CD4-positive, alpha-beta T cell treated with Interleukin-4 for 1 hour (primary cell): ENCODE results near the gene D2HGDH.
A peak's percentile ranks its signal among the peaks of the same experiment; 100 is the strongest.

Source experiments
- DNase-seq, 2 donors: peaks; one replicate each; pipeline ENCODE4 v3.0.0-alpha.2; 2020 to 2022

D2HGDH gene

GRCh38 chr2:241810307-241811200 is 76.1 kb downstream of the D2HGDH start:
- DNase-seq: no peak

DNA sequence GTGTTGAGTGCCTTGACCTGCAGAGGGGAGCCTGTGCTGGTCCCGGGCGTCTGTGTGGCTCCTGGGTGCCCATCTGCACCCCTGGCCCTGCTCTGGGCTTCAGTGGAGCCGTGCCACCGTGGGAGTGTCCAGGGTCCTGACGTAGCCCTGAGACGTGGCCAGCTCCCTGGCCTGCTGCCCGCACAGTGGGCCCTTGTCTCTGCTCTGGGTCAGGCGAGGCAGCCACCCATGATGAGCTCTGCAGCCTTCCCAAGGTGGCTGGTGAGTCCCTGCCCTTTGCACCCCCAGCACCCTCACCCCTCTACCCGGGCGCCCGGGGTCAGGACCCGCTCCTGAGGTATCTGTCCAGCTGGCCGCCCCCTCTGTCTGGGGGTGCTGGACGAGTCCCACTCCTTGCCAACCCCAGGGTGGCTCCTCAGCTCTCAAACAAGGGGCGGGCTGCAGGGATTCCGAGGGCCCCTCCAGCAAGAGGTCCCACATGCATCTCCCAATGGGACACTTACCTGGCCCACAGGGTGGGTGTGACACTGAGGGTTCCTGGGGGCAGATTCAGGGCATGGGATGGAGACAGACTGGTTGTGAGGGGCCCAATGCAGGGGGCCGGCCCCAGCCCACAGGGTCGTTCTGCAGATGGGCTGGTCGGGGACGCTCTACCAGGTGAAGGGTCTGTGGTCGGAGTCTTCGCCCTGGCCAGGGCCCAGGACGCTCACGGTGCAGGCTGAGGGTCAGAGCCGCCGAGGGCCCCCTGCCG is 76.9 kb downstream of the D2HGDH start:
- no peak for DNase-seq

DNA sequence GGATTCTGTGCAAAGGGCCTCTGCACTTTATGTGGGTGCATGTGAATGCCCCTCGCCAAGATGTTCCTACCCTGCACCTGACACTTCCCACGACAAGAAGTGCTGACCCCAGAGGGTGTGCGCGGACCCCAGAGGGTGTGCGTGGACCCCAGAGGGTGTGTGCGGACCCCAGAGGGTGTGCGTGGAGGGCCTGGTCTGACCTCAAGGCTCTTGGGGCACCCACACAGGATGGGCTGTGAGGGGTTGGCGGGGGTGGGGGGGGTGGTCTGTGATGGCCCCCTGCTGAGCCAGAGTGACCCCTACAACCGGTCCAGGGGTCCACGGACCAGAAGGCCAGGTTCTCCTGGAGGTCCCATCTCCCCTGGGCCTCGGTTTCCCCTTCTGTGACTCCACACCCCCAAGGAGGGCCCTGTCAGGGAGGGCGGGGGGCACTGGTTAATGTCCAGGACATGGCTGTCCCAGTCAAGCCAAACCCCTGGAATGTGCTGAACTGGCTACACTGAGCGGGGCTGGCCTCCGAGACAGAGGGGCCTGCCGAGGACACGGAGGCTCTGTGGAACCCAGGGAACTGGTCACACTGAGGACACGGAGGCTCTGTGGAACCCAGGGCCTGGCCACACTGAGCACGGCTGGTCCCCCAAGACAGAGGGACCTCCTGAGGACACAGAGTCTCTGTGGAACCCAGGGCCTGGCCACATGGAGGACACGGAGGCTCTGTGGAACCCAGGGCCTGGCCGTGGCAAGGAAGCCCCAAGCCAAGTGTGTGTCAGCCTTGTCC is 77.7 kb downstream of the D2HGDH start:
- peak in 1 of 2 donors; percentile 9 for DNase-seq

- no peak for DNase-seq
Observed at GRCh38 chr2:241812730-241813643, 78.6 kb downstream of the D2HGDH start.

- DNase-seq: peak; percentile 33 to 43
Observed at GRCh38 chr2:241813644-241814392, 79.4 kb downstream of the D2HGDH start.

DNA sequence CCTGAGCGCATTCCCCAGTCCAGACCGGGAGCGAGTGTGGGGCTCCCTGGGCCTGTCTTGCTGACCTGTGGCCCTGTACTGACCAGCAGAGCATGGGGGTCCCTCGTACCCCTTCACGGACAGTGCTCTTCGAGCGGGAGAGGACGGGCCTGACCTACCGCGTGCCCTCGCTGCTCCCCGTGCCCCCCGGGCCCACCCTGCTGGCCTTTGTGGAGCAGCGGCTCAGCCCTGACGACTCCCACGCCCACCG is 79.9 kb downstream of the D2HGDH start:
- DNase-seq: no peak

GRCh38 chr2:241814643-241815476 is 80.4 kb downstream of the D2HGDH start:
- DNase-seq: no peak

DNA sequence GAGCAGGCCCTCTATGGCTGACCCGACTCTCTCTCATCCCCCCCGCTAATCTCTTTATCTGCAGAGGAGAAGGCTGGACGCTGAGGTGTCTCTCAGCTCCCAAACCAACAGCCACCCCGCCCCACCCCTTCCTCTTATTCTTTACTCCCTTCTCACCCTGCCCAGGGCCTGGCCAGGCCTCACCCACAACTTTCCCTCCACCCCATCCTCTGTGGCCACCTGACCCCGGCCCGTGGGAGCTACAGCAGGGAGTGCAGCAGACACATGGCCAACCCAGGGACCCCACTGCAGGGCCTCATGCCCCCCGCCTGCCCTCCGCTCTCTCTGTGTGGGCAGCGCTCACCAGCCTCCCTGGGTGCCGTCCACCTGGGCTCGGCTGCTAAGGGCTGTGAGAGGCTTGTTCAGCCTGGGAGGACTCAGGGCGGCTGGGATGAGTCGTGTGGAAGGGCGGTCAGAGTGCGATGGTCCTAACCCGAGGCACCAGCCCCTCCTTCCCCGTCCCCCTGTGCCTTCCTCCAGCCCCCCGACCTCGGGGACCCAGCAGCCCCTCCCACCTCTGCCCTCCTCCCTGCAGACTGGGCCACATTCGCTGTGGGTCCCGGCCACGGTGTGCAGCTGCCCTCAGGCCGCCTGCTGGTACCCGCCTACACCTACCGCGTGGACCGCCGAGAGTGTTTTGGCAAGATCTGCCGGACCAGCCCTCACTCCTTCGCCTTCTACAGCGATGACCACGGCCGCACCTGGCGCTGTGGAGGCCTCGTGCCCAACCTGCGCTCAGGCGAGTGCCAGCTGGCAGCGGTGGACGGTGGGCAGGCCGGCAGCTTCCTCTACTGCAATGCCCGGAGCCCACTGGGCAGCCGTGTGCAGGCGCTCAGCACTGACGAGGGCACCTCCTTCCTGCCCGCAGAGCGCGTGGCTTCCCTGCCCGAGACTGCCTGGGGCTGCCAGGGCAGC is 81.3 kb downstream of the D2HGDH start:
- no peak for DNase-seq

DNA sequence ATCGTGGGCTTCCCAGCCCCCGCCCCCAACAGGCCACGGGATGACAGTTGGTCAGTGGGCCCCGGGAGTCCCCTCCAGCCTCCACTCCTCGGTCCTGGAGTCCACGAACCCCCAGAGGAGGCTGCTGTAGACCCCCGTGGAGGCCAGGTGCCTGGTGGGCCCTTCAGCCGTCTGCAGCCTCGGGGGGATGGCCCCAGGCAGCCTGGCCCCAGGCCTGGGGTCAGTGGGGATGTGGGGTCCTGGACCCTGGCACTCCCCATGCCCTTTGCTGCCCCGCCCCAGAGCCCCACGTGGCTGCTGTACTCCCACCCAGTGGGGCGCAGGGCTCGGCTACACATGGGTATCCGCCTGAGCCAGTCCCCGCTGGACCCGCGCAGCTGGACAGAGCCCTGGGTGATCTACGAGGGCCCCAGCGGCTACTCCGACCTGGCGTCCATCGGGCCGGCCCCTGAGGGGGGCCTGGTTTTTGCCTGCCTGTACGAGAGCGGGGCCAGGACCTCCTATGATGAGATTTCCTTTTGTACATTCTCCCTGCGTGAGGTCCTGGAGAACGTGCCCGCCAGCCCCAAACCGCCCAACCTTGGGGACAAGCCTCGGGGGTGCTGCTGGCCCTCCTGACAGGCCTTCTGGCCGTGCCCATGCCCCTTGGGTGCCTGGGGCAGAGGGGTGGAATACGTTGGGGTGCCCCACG is 82.1 kb downstream of the D2HGDH start:
- DNase-seq: no peak

DNA sequence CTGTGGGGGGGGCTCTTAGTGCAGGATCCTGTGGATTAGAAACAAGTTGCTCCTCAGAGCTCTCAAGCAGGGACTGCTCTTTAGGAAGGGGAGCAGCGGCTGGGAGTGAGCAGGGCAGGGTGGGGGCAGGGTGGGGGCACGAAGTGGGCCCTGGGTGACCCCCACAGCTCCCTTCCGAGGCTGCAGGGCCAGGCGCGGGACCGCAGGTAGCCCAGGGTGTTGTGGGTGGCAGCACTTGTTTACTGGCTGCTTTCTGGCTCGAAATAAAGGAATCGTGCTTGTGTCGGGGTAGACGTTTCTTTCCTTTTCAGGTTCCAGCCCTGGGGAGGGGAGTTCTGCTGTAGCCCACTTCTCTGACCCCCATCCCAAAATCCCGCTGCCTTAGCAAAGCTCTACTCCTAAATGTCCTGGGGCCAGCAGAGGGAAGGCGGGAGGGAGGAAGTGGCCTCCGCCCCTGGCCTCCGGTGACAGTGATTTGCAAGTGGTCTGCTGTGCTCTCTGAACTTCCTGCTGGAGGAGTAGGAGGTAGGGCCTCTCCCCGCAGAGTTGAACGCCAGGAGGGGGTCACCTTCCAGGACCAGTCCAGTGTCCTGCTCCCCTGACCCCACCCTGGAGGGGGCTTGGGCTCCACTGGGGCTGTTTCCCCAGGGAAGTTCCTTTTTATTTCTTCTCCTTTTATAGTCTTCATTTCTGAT is 82.8 kb downstream of the D2HGDH start:
- DNase-seq: no peak

- DNase-seq: peak in 1 of 2 donors; percentile 9
Observed at GRCh38 chr2:241817821-241818215, 83.4 kb downstream of the D2HGDH start.
